ENCODE results near the gene QRSL1.

QRSL1 gene

DNA sequence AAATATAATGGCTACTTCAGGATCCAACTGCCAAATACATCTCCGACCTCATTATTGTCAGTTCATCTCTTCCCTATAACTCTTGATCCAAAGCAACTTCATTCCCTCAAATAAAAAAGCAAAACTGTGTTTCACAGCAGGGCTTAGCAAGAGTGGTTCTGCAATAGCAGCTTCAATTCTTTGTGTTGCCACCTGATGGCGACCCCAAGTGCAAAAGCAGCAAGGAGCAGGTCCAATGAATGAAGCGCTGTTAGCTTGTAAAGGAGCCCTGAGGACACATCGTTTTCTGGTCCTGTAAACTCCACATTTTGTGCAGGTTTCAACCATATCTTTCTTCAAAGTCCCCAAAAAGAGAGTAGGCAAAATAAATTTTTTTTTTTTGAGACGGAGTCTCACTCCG, 19.7 kb upstream of the QRSL1 start:
- Histone ChIP-seq H2AFZ (ENCODE audit: low read depth) (no peak overlapping the region), H3K79me2 (ENCODE audit: insufficient read depth, low read depth) (no peaks in the 10 kb centered on the region), H4K20me1 (ENCODE audit: insufficient read depth) (no peaks in the 10 kb centered on the region), H3K27me3 (ENCODE audit: insufficient read depth, low read depth) (no peaks in the 10 kb centered on the region), H3K4me2 (no peak overlapping the region), H3K27ac (no peak overlapping the region), H3K9ac (no peak overlapping the region), H3K36me3 (ENCODE audit: insufficient read depth) (no peaks in the 10 kb centered on the region), H3K4me1 (ENCODE audit: low read depth, poor library complexity, severe bottlenecking) (no peaks in the 10 kb centered on the region), H3K4me3 (IDR thresholded peaks at IDR 0.05; ENCODE audit: insufficient read depth, low read depth, low read length) (no peak overlapping the region)
- TF ChIP-seq, protein P1, sequence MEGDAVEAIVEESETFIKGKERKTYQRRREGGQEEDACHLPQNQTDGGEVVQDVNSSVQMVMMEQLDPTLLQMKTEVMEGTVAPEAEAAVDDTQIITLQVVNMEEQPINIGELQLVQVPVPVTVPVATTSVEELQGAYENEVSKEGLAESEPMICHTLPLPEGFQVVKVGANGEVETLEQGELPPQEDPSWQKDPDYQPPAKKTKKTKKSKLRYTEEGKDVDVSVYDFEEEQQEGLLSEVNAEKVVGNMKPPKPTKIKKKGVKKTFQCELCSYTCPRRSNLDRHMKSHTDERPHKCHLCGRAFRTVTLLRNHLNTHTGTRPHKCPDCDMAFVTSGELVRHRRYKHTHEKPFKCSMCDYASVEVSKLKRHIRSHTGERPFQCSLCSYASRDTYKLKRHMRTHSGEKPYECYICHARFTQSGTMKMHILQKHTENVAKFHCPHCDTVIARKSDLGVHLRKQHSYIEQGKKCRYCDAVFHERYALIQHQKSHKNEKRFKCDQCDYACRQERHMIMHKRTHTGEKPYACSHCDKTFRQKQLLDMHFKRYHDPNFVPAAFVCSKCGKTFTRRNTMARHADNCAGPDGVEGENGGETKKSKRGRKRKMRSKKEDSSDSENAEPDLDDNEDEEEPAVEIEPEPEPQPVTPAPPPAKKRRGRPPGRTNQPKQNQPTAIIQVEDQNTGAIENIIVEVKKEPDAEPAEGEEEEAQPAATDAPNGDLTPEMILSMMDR (conservative IDR thresholded peaks at IDR 0.05; ENCODE audit: low read depth, low read length) = no peak

DNA sequence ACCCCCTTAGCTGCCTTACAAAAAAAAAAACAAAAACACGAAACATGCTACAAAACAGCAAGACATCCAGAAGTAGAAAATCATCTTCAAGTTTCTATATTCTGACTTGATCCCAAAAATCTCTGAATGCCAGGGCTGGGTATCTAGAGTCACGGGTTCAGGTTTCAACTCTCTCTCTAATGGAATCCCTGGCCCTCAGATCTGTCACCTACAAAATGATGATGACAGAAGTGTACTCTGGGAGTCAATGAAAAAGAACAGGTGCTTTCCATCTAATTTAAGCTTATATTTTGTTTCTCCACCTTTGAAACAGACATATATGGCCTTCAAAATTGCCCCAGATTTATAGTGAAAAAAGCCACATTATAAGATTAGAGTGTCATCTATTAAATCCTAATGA, 18.3 kb upstream of the QRSL1 start:
- Histone ChIP-seq H4K20me1 (ENCODE audit: insufficient read depth) (no peaks in the 10 kb centered on the region), H3K9ac (no peak overlapping the region), H3K36me3 (ENCODE audit: insufficient read depth) (no peaks in the 10 kb centered on the region), H3K79me2 (ENCODE audit: insufficient read depth, low read depth) (no peaks in the 10 kb centered on the region), H3K4me1 (ENCODE audit: low read depth, poor library complexity, severe bottlenecking) (no peaks in the 10 kb centered on the region), H3K27ac (no peak overlapping the region), H3K27me3 (ENCODE audit: insufficient read depth, low read depth) (no peaks in the 10 kb centered on the region), H2AFZ (ENCODE audit: low read depth) (no peak overlapping the region), H3K4me2 (no peak overlapping the region), H3K4me3 (IDR thresholded peaks at IDR 0.05; ENCODE audit: insufficient read depth, low read depth, low read length) (no peak overlapping the region)
- TF ChIP-seq, protein P1 (conservative IDR thresholded peaks at IDR 0.05; ENCODE audit: low read depth, low read length) = no peak

DNA sequence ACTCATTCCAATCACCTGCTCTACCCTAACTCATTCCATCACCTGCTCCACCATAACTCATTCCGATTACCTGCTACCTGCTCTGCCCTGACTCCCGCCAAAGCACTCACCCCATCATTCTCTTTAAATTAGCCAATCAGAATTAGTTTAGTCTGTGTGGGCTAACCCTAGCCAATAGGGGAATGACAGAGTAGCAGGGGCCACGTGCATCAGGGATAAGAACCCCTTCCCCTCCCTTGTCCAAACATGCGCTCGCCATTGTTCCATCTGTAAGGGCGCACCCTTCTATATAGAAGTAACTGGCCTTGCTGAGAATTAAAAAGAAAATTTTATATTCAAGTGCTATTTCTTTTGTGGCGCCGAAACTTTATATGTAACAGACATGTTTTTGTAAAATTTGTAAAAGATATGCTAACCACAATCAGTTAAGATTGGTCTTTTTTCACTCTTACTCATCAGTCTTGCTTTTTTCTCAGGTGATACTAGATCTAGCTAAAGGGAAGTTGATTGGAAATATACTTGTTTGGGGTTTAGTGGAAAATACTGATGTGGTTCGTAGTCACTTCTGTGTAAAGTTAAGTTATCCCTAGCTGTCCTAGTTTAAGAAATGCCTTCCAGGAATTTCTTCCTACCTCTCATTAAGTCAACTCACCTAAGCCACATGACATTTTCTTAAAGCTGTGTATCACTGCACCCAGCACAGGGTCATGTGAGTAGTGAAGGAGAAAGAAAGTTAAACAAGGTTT, 16.5 kb upstream of the QRSL1 start:
- Histone ChIP-seq H2AFZ (ENCODE audit: low read depth) (no peak overlapping the region), H4K20me1 (ENCODE audit: insufficient read depth) (no peaks in the 10 kb centered on the region), H3K9ac (no peak overlapping the region), H3K4me1 (ENCODE audit: low read depth, poor library complexity, severe bottlenecking) (no peaks in the 10 kb centered on the region), H3K27me3 (ENCODE audit: insufficient read depth, low read depth) (no peaks in the 10 kb centered on the region), H3K27ac (no peak overlapping the region), H3K4me3 (IDR thresholded peaks at IDR 0.05; ENCODE audit: insufficient read depth, low read depth, low read length) (no peak overlapping the region), H3K36me3 (ENCODE audit: insufficient read depth) (no peaks in the 10 kb centered on the region), H3K4me2 (no peak overlapping the region), H3K79me2 (ENCODE audit: insufficient read depth, low read depth) (no peaks in the 10 kb centered on the region)
- TF ChIP-seq, protein P1 (conservative IDR thresholded peaks at IDR 0.05; ENCODE audit: low read depth, low read length) = no peak

DNA sequence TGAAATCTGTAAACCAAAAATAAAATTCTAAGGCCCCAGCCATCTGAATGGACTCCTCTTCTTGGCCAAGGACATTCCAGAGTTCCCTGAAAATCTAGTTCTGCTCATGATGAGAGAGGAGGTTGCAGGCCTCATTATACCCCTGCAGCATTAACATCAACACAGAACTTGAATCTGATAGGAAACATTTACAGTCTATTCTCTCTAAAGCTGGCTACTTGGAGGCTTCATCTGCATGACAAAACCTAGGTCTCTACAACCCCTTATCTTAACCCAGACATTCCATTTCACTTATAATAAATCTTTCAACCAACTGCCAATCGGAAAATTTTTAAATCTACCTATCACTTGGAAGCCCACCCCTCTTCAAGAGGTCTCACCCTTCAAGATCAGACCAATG, 15.8 kb upstream of the QRSL1 start:
- H3K4me1 ChIP-seq (ENCODE audit: low read depth, poor library complexity, severe bottlenecking) = no peaks in the 10 kb centered on the region
- no peak overlapping the region for H3K9ac ChIP-seq
- H3K79me2 ChIP-seq (ENCODE audit: insufficient read depth, low read depth) = no peaks in the 10 kb centered on the region
- no peak overlapping the region for H2AFZ ChIP-seq (ENCODE audit: low read depth)
- no peak overlapping the region for H3K4me2 ChIP-seq
- H3K27ac ChIP-seq = no peak overlapping the region
- H3K36me3 ChIP-seq (ENCODE audit: insufficient read depth) = no peaks in the 10 kb centered on the region
- H3K4me3 ChIP-seq (IDR thresholded peaks at IDR 0.05; ENCODE audit: insufficient read depth, low read depth, low read length) = no peak overlapping the region
- H3K27me3 ChIP-seq (ENCODE audit: insufficient read depth, low read depth) = no peaks in the 10 kb centered on the region
- no peaks in the 10 kb centered on the region for H4K20me1 ChIP-seq (ENCODE audit: insufficient read depth)
- TF ChIP-seq, protein P1 (conservative IDR thresholded peaks at IDR 0.05; ENCODE audit: low read depth, low read length) = no peak
